Transverse colon (tissue), 4 donors: ENCODE measurements around the gene AKAP6.

Source experiments
- CTCF ChIP-seq, 5 experiments: fragments of 200-600 bp in 3 of 5; fragments of 450-650 bp in 2 of 5; sonication (generic) in 3 of 5; IDR thresholded peaks; 1 replicate in 2 of 5; 2 replicates in 3 of 5; pipeline ENCODE4 v1.5.1; 2016 to 2017; ENCODE audit warnings: antibody characterized with exemption in 5 of 5, inconsistent platforms in 3 of 5, mild to moderate bottlenecking in 2 of 5, moderate library complexity in 1 of 5
- EP300 ChIP-seq: sonication (generic); formaldehyde crosslinking; IDR thresholded peaks from one replicate; pipeline ENCODE4 v1.6.1; 2017; ENCODE audit warnings: antibody characterized with exemption, low read depth
- POLR2A ChIP-seq: fragments of 450-650 bp; IDR thresholded peaks from one replicate; pipeline ENCODE4 v1.6.1; 2016; ENCODE audit warnings: antibody characterized with exemption, mild to moderate bottlenecking, moderate library complexity
- POLR2AphosphoS5 ChIP-seq, 3 donors: sonication (generic); formaldehyde crosslinking; IDR thresholded peaks; one replicate each; pipeline ENCODE4 v1.6.1; 2016; ENCODE audit warnings: antibody characterized with exemption in 3 of 3

GRCh38 chr14:32662211-32662610, 333.1 kb downstream of the AKAP6 start:
- TF ChIP-seq POLR2AphosphoS5 (IDR thresholded peaks at IDR 0.05) (no peak), CTCF (IDR thresholded peaks at IDR 0.05) (no peak), POLR2A (no peak), EP300 (no peak)
